ENCODE results near the gene OR5J2. TPM values are rescaled to one million over a fixed set of nuclear protein-coding genes. Genes with fewer than 3 reads are reported as not detected.

OR5J2 gene
- total RNA-seq, 1 donor from 2014 or later, result not detected

DNA sequence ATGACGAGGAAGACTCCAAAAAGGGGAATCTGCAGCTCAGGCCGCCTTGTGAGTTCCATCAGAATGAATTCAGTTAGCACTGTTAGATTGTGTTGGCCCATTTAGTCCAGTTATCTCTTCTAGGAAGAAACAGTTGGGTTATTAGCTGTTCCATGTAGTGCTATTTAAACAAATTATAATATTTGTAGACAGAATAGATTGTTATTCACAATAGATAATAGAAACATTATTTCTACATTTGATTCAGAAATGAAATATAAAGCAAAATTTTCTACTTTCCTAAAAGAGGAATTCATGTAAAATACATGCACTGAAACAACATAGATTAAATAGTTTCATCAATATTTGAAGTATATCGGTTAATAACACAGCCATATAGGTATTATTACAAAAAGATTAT is 16.2 kb upstream of the OR5J2 start, which contains the start of gene OR8K5:
Gene OR8K5, minus strand, starts transcription at position 101 of the 400 bp plus-strand sequence. Its CDS starts 0 bp downstream, at position 101.
- no peak within 1 kb of the TSS for H3K4me3 Mint-ChIP-seq (ENCODE audit: unreplicated experiment)
- H3K27ac Mint-ChIP-seq (ENCODE audit: unreplicated experiment), result no peak within 1 kb of the TSS
- peaks cover 1% of the 10 kb centered on the region for H3K9me3 Mint-ChIP-seq (ENCODE audit: unreplicated experiment)
- TF ChIP-seq, protein P1, sequence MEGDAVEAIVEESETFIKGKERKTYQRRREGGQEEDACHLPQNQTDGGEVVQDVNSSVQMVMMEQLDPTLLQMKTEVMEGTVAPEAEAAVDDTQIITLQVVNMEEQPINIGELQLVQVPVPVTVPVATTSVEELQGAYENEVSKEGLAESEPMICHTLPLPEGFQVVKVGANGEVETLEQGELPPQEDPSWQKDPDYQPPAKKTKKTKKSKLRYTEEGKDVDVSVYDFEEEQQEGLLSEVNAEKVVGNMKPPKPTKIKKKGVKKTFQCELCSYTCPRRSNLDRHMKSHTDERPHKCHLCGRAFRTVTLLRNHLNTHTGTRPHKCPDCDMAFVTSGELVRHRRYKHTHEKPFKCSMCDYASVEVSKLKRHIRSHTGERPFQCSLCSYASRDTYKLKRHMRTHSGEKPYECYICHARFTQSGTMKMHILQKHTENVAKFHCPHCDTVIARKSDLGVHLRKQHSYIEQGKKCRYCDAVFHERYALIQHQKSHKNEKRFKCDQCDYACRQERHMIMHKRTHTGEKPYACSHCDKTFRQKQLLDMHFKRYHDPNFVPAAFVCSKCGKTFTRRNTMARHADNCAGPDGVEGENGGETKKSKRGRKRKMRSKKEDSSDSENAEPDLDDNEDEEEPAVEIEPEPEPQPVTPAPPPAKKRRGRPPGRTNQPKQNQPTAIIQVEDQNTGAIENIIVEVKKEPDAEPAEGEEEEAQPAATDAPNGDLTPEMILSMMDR (IDR thresholded peaks at IDR 0.05; ENCODE audit: partially characterized antibody, unreplicated experiment), result no peak
- H3K36me3 Mint-ChIP-seq (ENCODE audit: unreplicated experiment), result no peaks in the 10 kb centered on the region
- no peak for DNase-seq
- no peaks in the 10 kb centered on the region for H3K27me3 Mint-ChIP-seq (ENCODE audit: unreplicated experiment)
- H3K4me1 Mint-ChIP-seq (ENCODE audit: low read depth, unreplicated experiment), result no peaks in the 10 kb centered on the region

- Mint-ChIP-seq H3K27ac (ENCODE audit: unreplicated experiment) (no peak overlapping the region), H3K4me1 (ENCODE audit: low read depth, unreplicated experiment) (no peaks in the 10 kb centered on the region), H3K36me3 (ENCODE audit: unreplicated experiment) (no peaks in the 10 kb centered on the region), H3K27me3 (ENCODE audit: unreplicated experiment) (no peaks in the 10 kb centered on the region), H3K4me3 (ENCODE audit: unreplicated experiment) (no peak overlapping the region), H3K9me3 (ENCODE audit: unreplicated experiment) (peaks cover 1% of the 10 kb centered on the region)
- TF ChIP-seq, protein P1 (IDR thresholded peaks at IDR 0.05; ENCODE audit: partially characterized antibody, unreplicated experiment), result no peak
- DNase-seq, result no peak
These were observed 12.6 kb upstream of the OR5J2 start for GRCh38 chr11:56163804-56164203.

- H3K27ac Mint-ChIP-seq (ENCODE audit: unreplicated experiment), result no peak overlapping the region
- H3K27me3 Mint-ChIP-seq (ENCODE audit: unreplicated experiment), result no peaks in the 10 kb centered on the region
- no peaks in the 10 kb centered on the region for H3K4me1 Mint-ChIP-seq (ENCODE audit: low read depth, unreplicated experiment)
- no peaks in the 10 kb centered on the region for H3K9me3 Mint-ChIP-seq (ENCODE audit: unreplicated experiment)
- no peak for DNase-seq
- TF ChIP-seq, protein P1 (IDR thresholded peaks at IDR 0.05; ENCODE audit: partially characterized antibody, unreplicated experiment), result no peak
- no peaks in the 10 kb centered on the region for H3K36me3 Mint-ChIP-seq (ENCODE audit: unreplicated experiment)
- no peak overlapping the region for H3K4me3 Mint-ChIP-seq (ENCODE audit: unreplicated experiment)
These were observed 4.1 kb upstream of the OR5J2 start for GRCh38 chr11:56172256-56172830.

DNA sequence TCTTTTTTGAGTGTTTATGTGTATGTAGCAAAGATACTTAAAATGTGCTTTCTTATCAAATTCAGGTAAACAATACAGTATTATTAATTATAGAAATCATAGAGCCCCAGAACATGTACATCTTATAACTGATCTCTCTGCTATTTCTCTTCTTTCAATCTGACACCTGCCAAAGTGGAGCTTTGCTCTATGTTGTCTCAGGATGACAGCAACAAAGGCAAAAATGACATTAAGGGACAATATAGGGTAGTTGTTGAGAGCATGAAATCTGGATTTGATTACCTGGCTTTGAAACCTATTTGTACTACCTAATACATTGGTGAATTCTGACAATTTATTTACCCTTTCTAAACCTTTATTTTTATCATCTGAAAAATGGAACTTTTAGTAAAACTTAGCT is 7.0 kb downstream of the OR5J2 start:
- Mint-ChIP-seq H3K27ac (ENCODE audit: unreplicated experiment) (no peak overlapping the region), H3K4me1 (ENCODE audit: low read depth, unreplicated experiment) (no peaks in the 10 kb centered on the region), H3K9me3 (ENCODE audit: unreplicated experiment) (no peaks in the 10 kb centered on the region), H3K36me3 (ENCODE audit: unreplicated experiment) (no peaks in the 10 kb centered on the region), H3K4me3 (ENCODE audit: unreplicated experiment) (no peak overlapping the region), H3K27me3 (ENCODE audit: unreplicated experiment) (peaks cover 2% of the 10 kb centered on the region)
- TF ChIP-seq, protein P1 (IDR thresholded peaks at IDR 0.05; ENCODE audit: partially characterized antibody, unreplicated experiment), result no peak
- no peak for DNase-seq

- H3K9me3 Mint-ChIP-seq (ENCODE audit: unreplicated experiment), result no peaks in the 10 kb centered on the region
- no peak overlapping the region for H3K27ac Mint-ChIP-seq (ENCODE audit: unreplicated experiment)
- no peak for DNase-seq
- TF ChIP-seq, protein P1 (IDR thresholded peaks at IDR 0.05; ENCODE audit: partially characterized antibody, unreplicated experiment), result no peak
- no peaks in the 10 kb centered on the region for H3K36me3 Mint-ChIP-seq (ENCODE audit: unreplicated experiment)
- H3K4me3 Mint-ChIP-seq (ENCODE audit: unreplicated experiment), result no peak overlapping the region
- peaks cover 2% of the 10 kb centered on the region for H3K27me3 Mint-ChIP-seq (ENCODE audit: unreplicated experiment)
- no peaks in the 10 kb centered on the region for H3K4me1 Mint-ChIP-seq (ENCODE audit: low read depth, unreplicated experiment)
These were observed 12.2 kb downstream of the OR5J2 start for GRCh38 chr11:56188602-56189001.

All from glutamatergic neuron (in vitro differentiated cells).